ENCODE results near the gene GABRB1.

GRCh38 chr4:47235721-47236120, 204.4 kb downstream of the GABRB1 start:
- TF ChIP-seq EZH2 (IDR thresholded peaks at IDR 0.05; ENCODE audit: insufficient read depth, poor library complexity, severe bottlenecking), result no peak
- TF ChIP-seq EZH2phosphoT487 (IDR thresholded peaks at IDR 0.05; ENCODE audit: insufficient read depth, low read depth), result no peak
